ENCODE data around the gene OR51S1. TPM values are rescaled to one million over a fixed set of nuclear protein-coding genes. Genes with fewer than 3 reads are reported as not detected.
"Not testable (repeated sequence)": the region's sequence is repeated elsewhere in the genome, so short reads cannot be mapped to it uniquely, and the experiment has no call there.

OR51S1 gene
- total RNA-seq, 2 experiments from 2014 or later = not detected

GRCh38 chr11:4851033-4851432 is 2.0 kb upstream of the OR51S1 start:
- Mint-ChIP-seq H3K27ac (no peak overlapping the region), H3K4me3 (no peak overlapping the region), H3K9me3 (ENCODE audit: low read depth) (no peaks in the 10 kb centered on the region), H3K27me3 (peaks cover 2% of the 10 kb centered on the region), H3K4me1 (no peaks in the 10 kb centered on the region), H3K36me3 (no peaks in the 10 kb centered on the region)
- CTCF ChIA-PET = no interaction called here
- DNase-seq (no peak), ATAC-seq (no peak)

GRCh38 chr11:4839851-4840549 is 9.0 kb downstream of the OR51S1 start:
- Mint-ChIP-seq H3K36me3 (no peaks in the 10 kb centered on the region), H3K27me3 (no peaks in the 10 kb centered on the region), H3K4me3 (no peak overlapping the region), H3K4me1 (no peaks in the 10 kb centered on the region), H3K9me3 (ENCODE audit: low read depth) (no peaks in the 10 kb centered on the region), H3K27ac (no peak overlapping the region)
- DNase-seq = no peak
- ATAC-seq = no peak
- CTCF ChIA-PET = no interaction called here

GRCh38 chr11:4830909-4831308 is 18.1 kb downstream of the OR51S1 start:
- H3K36me3 Mint-ChIP-seq = no peaks in the 10 kb centered on the region
- no peak overlapping the region for H3K27ac Mint-ChIP-seq
- no peaks in the 10 kb centered on the region for H3K4me1 Mint-ChIP-seq
- ATAC-seq (no peak), DNase-seq (no peak)
- no peak overlapping the region for H3K4me3 Mint-ChIP-seq
- H3K9me3 Mint-ChIP-seq (ENCODE audit: low read depth) = no peaks in the 10 kb centered on the region
- H3K27me3 Mint-ChIP-seq = no peaks in the 10 kb centered on the region
- CTCF ChIA-PET = no interaction called here

- Mint-ChIP-seq H3K27ac (no peak overlapping the region), H3K4me3 (no peak overlapping the region), H3K27me3 (no peaks in the 10 kb centered on the region), H3K4me1 (no peaks in the 10 kb centered on the region), H3K9me3 (ENCODE audit: low read depth) (no peaks in the 10 kb centered on the region), H3K36me3 (no peaks in the 10 kb centered on the region)
- no peak for ATAC-seq
- CTCF ChIA-PET = no interaction called here
- no peak for DNase-seq
These were observed 18.7 kb downstream of the OR51S1 start for GRCh38 chr11:4830346-4830745.

GRCh38 chr11:4826425-4826824 is 22.6 kb downstream of the OR51S1 start:
- no peak overlapping the region for H3K4me3 Mint-ChIP-seq
- CTCF ChIA-PET = interaction anchor here (1.8 kb wide), 1 partner anchor 639 kb away, joined by 5 read pairs; no protein-coding TSS in a partner anchor
- no peak overlapping the region for H3K27ac Mint-ChIP-seq
- no peaks in the 10 kb centered on the region for H3K9me3 Mint-ChIP-seq (ENCODE audit: low read depth)
- no peaks in the 10 kb centered on the region for H3K36me3 Mint-ChIP-seq
- no peak for DNase-seq
- no peaks in the 10 kb centered on the region for H3K27me3 Mint-ChIP-seq
- H3K4me1 Mint-ChIP-seq = no peaks in the 10 kb centered on the region
- ATAC-seq = no peak

GRCh38 chr11:4825132-4825531 is 23.9 kb downstream of the OR51S1 start:
- no peak overlapping the region for H3K4me3 Mint-ChIP-seq
- H3K4me1 Mint-ChIP-seq = no peaks in the 10 kb centered on the region
- H3K36me3 Mint-ChIP-seq = no peaks in the 10 kb centered on the region
- ATAC-seq (no peak), DNase-seq (no peak)
- no peaks in the 10 kb centered on the region for H3K27me3 Mint-ChIP-seq
- H3K27ac Mint-ChIP-seq = no peak overlapping the region
- CTCF ChIA-PET = interaction anchor here (1.8 kb wide), 1 partner anchor 638 kb away, joined by 5 read pairs; no protein-coding TSS in a partner anchor
- H3K9me3 Mint-ChIP-seq (ENCODE audit: low read depth) = no peaks in the 10 kb centered on the region

GRCh38 chr11:4821021-4821420 is 28.0 kb downstream of the OR51S1 start, which contains the start of gene OR51F2:
Gene OR51F2, plus strand, starts transcription at chr11:4821321. Its CDS starts 101 bp downstream, at chr11:4821422.
- DNase-seq = no peak
- Mint-ChIP-seq H3K4me3 (no peak within 1 kb of the TSS), H3K9me3 (ENCODE audit: low read depth) (no peaks in the 10 kb centered on the region), H3K4me1 (no peaks in the 10 kb centered on the region), H3K27ac (no peak within 1 kb of the TSS), H3K27me3 (no peaks in the 10 kb centered on the region), H3K36me3 (no peaks in the 10 kb centered on the region)
- ATAC-seq = no peak
- CTCF ChIA-PET = no interaction called here

GRCh38 chr11:4809246-4809645 is 39.8 kb downstream of the OR51S1 start:
- Mint-ChIP-seq H3K36me3 (no peaks in the 10 kb centered on the region), H3K4me1 (no peaks in the 10 kb centered on the region), H3K27me3 (no peaks in the 10 kb centered on the region), H3K27ac (no peak overlapping the region), H3K9me3 (ENCODE audit: low read depth) (no peaks in the 10 kb centered on the region), H3K4me3 (no peak overlapping the region)
- CTCF ChIA-PET = no interaction called here
- DNase-seq (no peak), ATAC-seq (no peak)

GRCh38 chr11:4808476-4808875 is 40.5 kb downstream of the OR51S1 start:
- DNase-seq (no peak), ATAC-seq (no peak)
- H3K9me3 Mint-ChIP-seq (ENCODE audit: low read depth) = no peaks in the 10 kb centered on the region
- H3K27me3 Mint-ChIP-seq = no peaks in the 10 kb centered on the region
- no peak overlapping the region for H3K27ac Mint-ChIP-seq
- CTCF ChIA-PET = no interaction called here
- no peak overlapping the region for H3K4me3 Mint-ChIP-seq
- no peaks in the 10 kb centered on the region for H3K36me3 Mint-ChIP-seq
- H3K4me1 Mint-ChIP-seq = no peaks in the 10 kb centered on the region

GRCh38 chr11:4804280-4804679 is 44.7 kb downstream of the OR51S1 start, which contains the start of gene OR52R1:
Gene OR52R1, minus strand, starts transcription at chr11:4804380. Its CDS starts 0 bp downstream, at chr11:4804380.
- H3K4me3 Mint-ChIP-seq = no peak within 1 kb of the TSS
- no peak within 1 kb of the TSS for H3K27ac Mint-ChIP-seq
- H3K36me3 Mint-ChIP-seq = no peaks in the 10 kb centered on the region
- no peak for DNase-seq
- H3K27me3 Mint-ChIP-seq = peaks cover 3% of the 10 kb centered on the region
- no peak for ATAC-seq
- CTCF ChIA-PET = no interaction called here
- no peaks in the 10 kb centered on the region for H3K4me1 Mint-ChIP-seq
- H3K9me3 Mint-ChIP-seq (ENCODE audit: low read depth) = no peaks in the 10 kb centered on the region

GRCh38 chr11:4801316-4801715 is 47.7 kb downstream of the OR51S1 start:
- not testable (repeated sequence) for H3K27ac Mint-ChIP-seq

GRCh38 chr11:4798427-4799183 is 50.4 kb downstream of the OR51S1 start:
- H3K36me3 Mint-ChIP-seq = no peaks in the 10 kb centered on the region
- no peaks in the 10 kb centered on the region for H3K9me3 Mint-ChIP-seq (ENCODE audit: low read depth)
- H3K4me1 Mint-ChIP-seq = peaks cover 5% of the 10 kb centered on the region
- peaks cover 3% of the 10 kb centered on the region for H3K27me3 Mint-ChIP-seq
- no peak overlapping the region for H3K4me3 Mint-ChIP-seq
- H3K27ac Mint-ChIP-seq = no peak overlapping the region
- CTCF ChIA-PET = no interaction called here
- ATAC-seq (no peak), DNase-seq (no peak)

More at GRCh38 chr11:4801316-4801715, 47.7 kb downstream of the OR51S1 start:
- H3K9me3 Mint-ChIP-seq (ENCODE audit: low read depth); H3K36me3 Mint-ChIP-seq; ATAC-seq; H3K4me1 Mint-ChIP-seq; CTCF ChIA-PET; H3K4me3 Mint-ChIP-seq; DNase-seq; H3K27me3 Mint-ChIP-seq: not testable (repeated sequence)
